LNCAP (cell line): ENCODE data around the gene KRTAP4-16.
"Not testable (repeated sequence)": the region's sequence is repeated elsewhere in the genome, so short reads cannot be mapped to it uniquely, and the experiment has no call there.

Source experiments
- CTCF ChIP-seq: fragments of 450-650 bp; IDR thresholded peaks from 2 replicates; pipeline ENCODE4 v1.5.1; 2017; ENCODE audit warnings: mild to moderate bottlenecking

KRTAP4-16 gene

GRCh38 chr17:41123991-41124371, 22.0 kb upstream of the KRTAP4-16 start, which contains the start of gene KRTAP4-12:
TSS of gene KRTAP4-12 (minus strand) at chr17:41124182. CDS start at chr17:41124122, 60 bp downstream.
- TF ChIP-seq CTCF, result not testable (repeated sequence)

GRCh38 chr17:41121742-41122141, 19.7 kb upstream of the KRTAP4-16 start:
- TF ChIP-seq CTCF, result no peak

- no peak for TF ChIP-seq CTCF
These were observed 16.7 kb upstream of the KRTAP4-16 start for GRCh38 chr17:41118721-41119120.

- TF ChIP-seq CTCF, result not testable (repeated sequence)
These were observed 15.9 kb upstream of the KRTAP4-16 start, which contains the start of gene KRTAP4-11 for GRCh38 chr17:41117846-41118386. TSS of gene KRTAP4-11 (minus strand) at chr17:41118373. CDS start at chr17:41118315, 58 bp downstream.

GRCh38 chr17:41116297-41116696, 14.3 kb upstream of the KRTAP4-16 start:
- no peak for TF ChIP-seq CTCF

GRCh38 chr17:41111151-41111885, 9.3 kb upstream of the KRTAP4-16 start:
- TF ChIP-seq CTCF, result no peak

- no peak for TF ChIP-seq CTCF
These were observed 6.0 kb upstream of the KRTAP4-16 start for GRCh38 chr17:41107941-41108450.
